Putamen (tissue), 1 donor: Measurements from ENCODE around the gene EPHA7.
A peak's percentile ranks its signal among the peaks of the same experiment; 100 is the strongest.

Experiments used
- DNase-seq: peaks from one replicate; pipeline ENCODE4 v3.0.0-alpha.2; 2016; ENCODE audit warnings: low spot score

EPHA7 gene

GRCh38 chr6:93325761-93326160 lies 93.6 kb downstream of the EPHA7 start:
- no peak for DNase-seq

- no peak for DNase-seq
These were observed 95.7 kb downstream of the EPHA7 start for GRCh38 chr6:93323630-93324029.

GRCh38 chr6:93322651-93323050 lies 96.7 kb downstream of the EPHA7 start:
- DNase-seq, result no peak

- no peak for DNase-seq
These were observed 100.1 kb downstream of the EPHA7 start for GRCh38 chr6:93319304-93319703.

GRCh38 chr6:93318121-93318520 lies 101.2 kb downstream of the EPHA7 start:
- DNase-seq, result no peak

- no peak for DNase-seq
These were observed 101.8 kb downstream of the EPHA7 start for GRCh38 chr6:93317592-93317991.

- DNase-seq, result no peak
These were observed 111.6 kb downstream of the EPHA7 start for GRCh38 chr6:93307505-93308409.

GRCh38 chr6:93305088-93305487 lies 114.3 kb downstream of the EPHA7 start:
- no peak for DNase-seq

GRCh38 chr6:93304505-93304904 lies 114.9 kb downstream of the EPHA7 start:
- no peak for DNase-seq

- no peak for DNase-seq
These were observed 118.7 kb downstream of the EPHA7 start for GRCh38 chr6:93300661-93301060.

GRCh38 chr6:93299622-93300021 lies 119.7 kb downstream of the EPHA7 start:
- DNase-seq, result no peak

- DNase-seq, result no peak
These were observed 123.7 kb downstream of the EPHA7 start for GRCh38 chr6:93295631-93296030.

GRCh38 chr6:93294879-93295278 lies 124.5 kb downstream of the EPHA7 start:
- DNase-seq, result no peak

- no peak for DNase-seq
These were observed 125.5 kb downstream of the EPHA7 start for GRCh38 chr6:93293872-93294271.

- no peak for DNase-seq
These were observed 125.9 kb downstream of the EPHA7 start for GRCh38 chr6:93293460-93293859.

GRCh38 chr6:93282521-93283031 lies 136.8 kb downstream of the EPHA7 start:
- no peak for DNase-seq

- DNase-seq, result no peak
These were observed 141.1 kb downstream of the EPHA7 start for GRCh38 chr6:93278241-93278640.

GRCh38 chr6:93272896-93273295 lies 146.5 kb downstream of the EPHA7 start:
- no peak for DNase-seq

GRCh38 chr6:93272211-93272610 lies 147.1 kb downstream of the EPHA7 start:
- peak; percentile 33 for DNase-seq

GRCh38 chr6:93266116-93266817 lies 153.1 kb downstream of the EPHA7 start:
- no peak for DNase-seq

GRCh38 chr6:93260881-93261280 lies 158.5 kb downstream of the EPHA7 start:
- DNase-seq, result no peak

- DNase-seq, result no peak
These were observed 160.0 kb downstream of the EPHA7 start for GRCh38 chr6:93259332-93259731.

GRCh38 chr6:93252930-93253329 lies 166.4 kb downstream of the EPHA7 start:
- no peak for DNase-seq
